Activated naive CD8-positive, alpha-beta T cell (primary cell): Measurements from ENCODE around the gene ITPR2.

Experiments
- H3K27ac Mint-ChIP-seq: one replicate; pipeline ENCODE4 v1.8.0; 2021; ENCODE audit warnings: mixed read lengths
- H3K27me3 Mint-ChIP-seq: one replicate; pipeline ENCODE4 v1.8.0; 2021; ENCODE audit warnings: mixed read lengths
- H3K36me3 Mint-ChIP-seq: one replicate; pipeline ENCODE4 v1.8.0; 2021; ENCODE audit warnings: mixed read lengths
- H3K4me1 Mint-ChIP-seq: one replicate; pipeline ENCODE4 v1.8.0; 2021; ENCODE audit warnings: low read depth, mixed read lengths
- H3K4me3 Mint-ChIP-seq: one replicate; pipeline ENCODE4 v1.8.0; 2021; ENCODE audit warnings: mild to moderate bottlenecking, mixed read lengths
- H3K9me3 Mint-ChIP-seq: one replicate; pipeline ENCODE4 v1.8.0; 2021; ENCODE audit warnings: low read depth, mixed read lengths

ITPR2 gene

GRCh38 chr12:26410689-26411088, 422.3 kb downstream of the ITPR2 start:
- Mint-ChIP-seq H3K4me3 (no peak overlapping the region), H3K4me1 (no peaks in the 10 kb centered on the region), H3K36me3 (peaks cover 25% of the 10 kb centered on the region), H3K27me3 (no peaks in the 10 kb centered on the region), H3K27ac (no peak overlapping the region), H3K9me3 (no peaks in the 10 kb centered on the region)

DNA sequence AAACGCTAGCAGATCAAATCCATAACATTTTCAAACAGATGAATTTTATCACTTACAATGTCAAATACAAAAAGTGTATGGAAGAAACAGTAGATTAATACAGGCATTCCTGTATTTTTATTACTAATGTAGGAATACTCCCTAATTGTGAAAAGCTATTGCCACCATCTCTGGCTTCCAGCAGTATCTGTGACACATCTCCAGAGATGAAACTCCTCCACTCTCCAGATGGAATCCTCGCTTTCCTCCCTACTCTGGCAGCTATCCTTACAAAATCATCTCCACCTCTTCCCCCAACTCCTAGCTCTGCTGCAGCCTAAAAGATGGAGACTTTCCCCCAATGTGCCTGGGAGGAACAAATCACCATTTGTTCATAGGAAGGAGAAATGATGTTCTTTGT, 426.2 kb downstream of the ITPR2 start:
- no peaks in the 10 kb centered on the region for H3K9me3 Mint-ChIP-seq
- no peaks in the 10 kb centered on the region for H3K4me1 Mint-ChIP-seq
- H3K36me3 Mint-ChIP-seq = peaks cover 9% of the 10 kb centered on the region
- H3K27ac Mint-ChIP-seq = no peak overlapping the region
- H3K27me3 Mint-ChIP-seq = no peaks in the 10 kb centered on the region
- H3K4me3 Mint-ChIP-seq = no peak overlapping the region

DNA sequence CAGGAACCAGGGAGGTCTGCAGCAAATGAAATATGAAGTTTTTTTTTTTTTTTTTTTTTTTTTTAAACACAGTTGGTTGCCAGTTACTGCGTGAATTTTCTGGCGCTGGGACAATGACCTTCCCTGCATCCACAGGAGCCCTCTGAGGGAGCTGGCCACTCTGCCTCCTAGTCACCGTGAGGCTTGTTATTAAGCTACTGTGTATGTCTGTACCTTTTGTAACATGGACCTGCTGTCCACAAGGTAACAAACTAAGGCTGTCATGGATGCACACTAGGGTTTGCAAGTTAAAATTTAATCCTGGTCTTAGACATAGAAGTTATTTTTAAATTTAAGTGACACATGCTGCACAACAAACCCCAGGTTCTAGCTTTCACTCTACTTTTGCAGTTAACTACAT, 426.6 kb downstream of the ITPR2 start:
- H3K36me3 Mint-ChIP-seq = peaks cover 8% of the 10 kb centered on the region
- no peaks in the 10 kb centered on the region for H3K27me3 Mint-ChIP-seq
- H3K4me1 Mint-ChIP-seq = no peaks in the 10 kb centered on the region
- no peak overlapping the region for H3K27ac Mint-ChIP-seq
- no peak overlapping the region for H3K4me3 Mint-ChIP-seq
- no peaks in the 10 kb centered on the region for H3K9me3 Mint-ChIP-seq

GRCh38 chr12:26403601-26404000, 429.4 kb downstream of the ITPR2 start:
- H3K9me3 Mint-ChIP-seq = no peaks in the 10 kb centered on the region
- no peak overlapping the region for H3K27ac Mint-ChIP-seq
- H3K27me3 Mint-ChIP-seq = no peaks in the 10 kb centered on the region
- H3K4me3 Mint-ChIP-seq = no peak overlapping the region
- no peaks in the 10 kb centered on the region for H3K4me1 Mint-ChIP-seq
- H3K36me3 Mint-ChIP-seq = peaks cover 4% of the 10 kb centered on the region

DNA sequence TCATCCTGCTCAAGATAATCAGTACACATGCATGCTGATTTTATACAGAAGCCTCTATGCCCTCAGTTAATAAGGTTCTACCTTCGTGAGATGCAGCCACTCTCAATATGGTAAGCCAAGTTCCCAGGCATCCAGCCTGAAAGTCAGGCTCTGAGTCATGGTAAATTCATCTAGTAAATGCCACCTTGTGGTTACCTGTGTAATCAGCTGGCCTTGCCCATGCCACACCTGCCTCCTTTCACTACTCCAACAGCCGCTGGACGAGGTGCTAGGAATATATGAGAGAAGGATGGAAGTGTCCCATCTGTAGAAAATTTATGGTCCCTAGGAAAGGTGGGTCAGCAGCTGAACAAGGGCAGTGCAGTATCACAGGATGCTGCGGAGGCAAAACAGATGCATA, 430.3 kb downstream of the ITPR2 start:
- Mint-ChIP-seq H3K27ac (no peak overlapping the region), H3K27me3 (no peaks in the 10 kb centered on the region), H3K4me1 (no peaks in the 10 kb centered on the region), H3K36me3 (peaks cover 4% of the 10 kb centered on the region), H3K9me3 (no peaks in the 10 kb centered on the region), H3K4me3 (no peak overlapping the region)

DNA sequence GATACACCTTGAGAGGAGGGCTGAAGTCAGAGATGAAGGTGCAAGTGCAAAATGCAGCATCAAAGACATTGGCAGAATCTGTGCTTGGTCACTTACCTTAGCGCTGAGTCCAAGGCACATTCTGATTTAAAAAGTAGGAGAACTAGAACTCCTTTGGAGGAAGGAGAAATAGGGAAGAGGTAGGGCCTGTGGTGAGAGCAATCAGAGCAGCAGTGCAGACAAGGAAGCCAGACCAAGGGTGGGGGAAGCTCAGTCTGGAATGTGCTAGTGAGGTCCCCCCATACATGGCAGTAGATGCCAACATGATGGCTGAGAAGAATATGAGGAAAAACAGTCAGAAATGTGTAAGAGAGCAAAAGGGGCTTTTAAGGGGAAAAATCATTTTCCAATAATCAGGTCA, 431.1 kb downstream of the ITPR2 start:
- Mint-ChIP-seq H3K9me3 (no peaks in the 10 kb centered on the region), H3K4me1 (no peaks in the 10 kb centered on the region), H3K4me3 (no peak overlapping the region), H3K36me3 (peaks cover 4% of the 10 kb centered on the region), H3K27ac (no peak overlapping the region), H3K27me3 (no peaks in the 10 kb centered on the region)

GRCh38 chr12:26400627-26401026, 432.4 kb downstream of the ITPR2 start:
- H3K36me3 Mint-ChIP-seq = peaks cover 4% of the 10 kb centered on the region
- H3K9me3 Mint-ChIP-seq = no peaks in the 10 kb centered on the region
- no peaks in the 10 kb centered on the region for H3K27me3 Mint-ChIP-seq

DNA sequence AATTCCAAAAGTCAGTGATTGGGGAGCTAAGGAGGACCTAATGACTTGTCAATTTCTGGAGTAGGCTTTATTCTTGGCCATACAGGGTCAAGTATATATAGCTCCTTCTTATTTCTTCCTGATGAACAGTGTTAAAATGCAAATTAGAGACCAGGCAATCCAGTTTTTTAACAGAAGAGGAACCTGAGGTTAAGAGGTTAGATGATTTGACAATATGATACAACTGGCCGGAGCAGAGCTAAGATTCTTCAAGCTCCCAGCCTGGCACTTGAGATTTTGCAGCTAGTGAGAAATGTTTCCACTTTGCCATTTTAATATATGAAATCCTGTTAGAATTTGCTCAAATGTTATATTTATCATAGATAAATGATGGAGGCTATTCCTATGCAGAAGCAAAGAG, 433.6 kb downstream of the ITPR2 start:
- no peak overlapping the region for H3K27ac Mint-ChIP-seq
- no peaks in the 10 kb centered on the region for H3K9me3 Mint-ChIP-seq
- no peak overlapping the region for H3K4me3 Mint-ChIP-seq
- no peaks in the 10 kb centered on the region for H3K4me1 Mint-ChIP-seq
- peaks cover 4% of the 10 kb centered on the region for H3K36me3 Mint-ChIP-seq
- H3K27me3 Mint-ChIP-seq = no peaks in the 10 kb centered on the region

More at GRCh38 chr12:26400627-26401026, 432.4 kb downstream of the ITPR2 start:
- no peak overlapping the region for H3K27ac Mint-ChIP-seq
- H3K4me1 Mint-ChIP-seq = no peaks in the 10 kb centered on the region
- no peak overlapping the region for H3K4me3 Mint-ChIP-seq

GRCh38 chr12:26396402-26396801, 436.6 kb downstream of the ITPR2 start:
- Mint-ChIP-seq H3K27me3 (no peaks in the 10 kb centered on the region), H3K27ac (no peak overlapping the region)

GRCh38 chr12:26389343-26389742, 443.7 kb downstream of the ITPR2 start:
- Mint-ChIP-seq H3K27ac (peak overlapping the region; percentile 10), H3K9me3 (no peaks in the 10 kb centered on the region), H3K4me1 (no peaks in the 10 kb centered on the region), H3K36me3 (peaks cover 63% of the 10 kb centered on the region), H3K4me3 (no peak overlapping the region), H3K27me3 (no peaks in the 10 kb centered on the region)

More at GRCh38 chr12:26396402-26396801, 436.6 kb downstream of the ITPR2 start:
- Mint-ChIP-seq H3K36me3 (peaks cover 17% of the 10 kb centered on the region), H3K9me3 (no peaks in the 10 kb centered on the region), H3K4me3 (no peak overlapping the region), H3K4me1 (no peaks in the 10 kb centered on the region)

- H3K36me3 Mint-ChIP-seq = peaks cover 61% of the 10 kb centered on the region
- H3K4me1 Mint-ChIP-seq = no peaks in the 10 kb centered on the region
- no peaks in the 10 kb centered on the region for H3K27me3 Mint-ChIP-seq
- H3K27ac Mint-ChIP-seq = no peak overlapping the region
- no peaks in the 10 kb centered on the region for H3K9me3 Mint-ChIP-seq
- no peak overlapping the region for H3K4me3 Mint-ChIP-seq
Observed at GRCh38 chr12:26384536-26384935, 448.5 kb downstream of the ITPR2 start.

GRCh38 chr12:26383041-26383440, 450.0 kb downstream of the ITPR2 start:
- no peak overlapping the region for H3K4me3 Mint-ChIP-seq
- H3K9me3 Mint-ChIP-seq = no peaks in the 10 kb centered on the region
- peaks cover 55% of the 10 kb centered on the region for H3K36me3 Mint-ChIP-seq
- H3K27ac Mint-ChIP-seq = no peak overlapping the region
- H3K27me3 Mint-ChIP-seq = no peaks in the 10 kb centered on the region
- no peaks in the 10 kb centered on the region for H3K4me1 Mint-ChIP-seq

GRCh38 chr12:26380897-26381296, 452.1 kb downstream of the ITPR2 start:
- peaks cover 37% of the 10 kb centered on the region for H3K36me3 Mint-ChIP-seq
- no peaks in the 10 kb centered on the region for H3K9me3 Mint-ChIP-seq

DNA sequence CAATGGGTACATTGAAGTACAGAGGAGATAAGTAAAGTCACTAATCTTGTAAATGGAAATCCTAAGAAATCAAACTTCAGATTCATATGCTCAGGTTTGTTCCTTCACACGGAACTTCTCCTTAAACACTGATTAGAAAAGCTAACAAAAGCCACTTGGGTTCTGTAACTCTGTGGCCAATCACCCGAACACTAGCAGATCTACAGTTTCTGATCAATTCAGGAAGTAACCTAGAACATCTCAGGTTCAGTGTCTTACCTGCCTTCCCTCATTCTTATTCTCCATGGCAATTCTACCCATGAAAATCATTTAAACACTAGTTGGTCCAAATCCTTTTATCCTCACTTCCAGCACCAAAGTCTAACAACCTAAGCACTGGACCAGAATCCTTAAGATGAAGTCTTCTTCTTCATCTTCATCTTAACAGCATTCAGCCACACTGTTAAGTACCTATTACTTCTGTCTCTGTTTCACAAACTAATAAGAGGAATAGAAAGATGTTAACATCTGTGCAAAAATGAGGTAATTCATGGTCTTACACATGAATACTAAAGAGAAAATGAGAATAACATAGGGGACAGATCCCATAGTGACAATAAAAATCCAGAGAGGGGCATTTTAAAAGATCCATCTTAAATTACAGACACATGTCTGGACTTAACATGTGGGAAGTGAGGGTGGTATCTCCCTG, 453.1 kb downstream of the ITPR2 start:
- no peak overlapping the region for H3K27ac Mint-ChIP-seq
- peaks cover 29% of the 10 kb centered on the region for H3K36me3 Mint-ChIP-seq
- no peaks in the 10 kb centered on the region for H3K4me1 Mint-ChIP-seq
- no peaks in the 10 kb centered on the region for H3K27me3 Mint-ChIP-seq
- no peaks in the 10 kb centered on the region for H3K9me3 Mint-ChIP-seq
- no peak overlapping the region for H3K4me3 Mint-ChIP-seq

More at GRCh38 chr12:26380897-26381296, 452.1 kb downstream of the ITPR2 start:
- Mint-ChIP-seq H3K4me1 (no peaks in the 10 kb centered on the region), H3K4me3 (no peak overlapping the region), H3K27me3 (no peaks in the 10 kb centered on the region), H3K27ac (no peak overlapping the region)

DNA sequence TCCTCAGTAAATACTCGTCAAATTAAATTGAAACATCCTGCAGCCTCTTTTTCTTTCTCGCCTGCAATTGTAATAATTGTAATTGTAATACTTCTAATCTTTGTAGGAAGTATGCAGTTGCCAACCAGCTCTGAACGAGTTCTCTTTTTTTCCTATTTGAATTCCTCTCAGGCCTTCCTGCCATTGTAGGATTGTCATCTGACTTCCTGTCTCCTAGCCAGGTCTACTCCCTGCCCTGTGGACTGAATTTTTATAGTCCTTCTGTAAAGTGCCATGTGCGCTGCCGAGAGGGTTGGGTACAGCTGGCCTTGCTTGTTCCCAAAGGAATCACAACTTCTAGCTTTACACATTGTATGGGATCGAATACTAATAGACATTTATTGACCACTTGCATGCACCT, 454.3 kb downstream of the ITPR2 start:
- H3K9me3 Mint-ChIP-seq = no peaks in the 10 kb centered on the region
- no peaks in the 10 kb centered on the region for H3K27me3 Mint-ChIP-seq
- no peak overlapping the region for H3K27ac Mint-ChIP-seq
- H3K36me3 Mint-ChIP-seq = peaks cover 20% of the 10 kb centered on the region
- H3K4me3 Mint-ChIP-seq = no peak overlapping the region
- no peaks in the 10 kb centered on the region for H3K4me1 Mint-ChIP-seq
